HepG2 (cell line): ENCODE measurements around the gene DCPS. TPM values are rescaled to one million over a fixed set of nuclear protein-coding genes. Genes with fewer than 3 reads are reported as not detected.
A peak's percentile ranks its signal among the peaks of the same experiment; 100 is the strongest.

Experiments
- ARHGAP35 ChIP-seq: sonication (generic); formaldehyde crosslinking; IDR thresholded peaks from 2 replicates; pipeline ENCODE4 v1.9.0; 2022; ENCODE audit warnings: mild to moderate bottlenecking, inconsistent platforms, moderate library complexity, missing genetic modification reagents, borderline replicate concordance
- ARNT ChIP-seq: fragments of 450-650 bp; IDR thresholded peaks from 2 replicates; pipeline ENCODE4 v1.6.1; 2017
- ATF2 ChIP-seq: sonication (generic); formaldehyde crosslinking; IDR thresholded peaks from 2 replicates; pipeline ENCODE4 v1.4.0; 2020; ENCODE audit warnings: missing genetic modification reagents
- ATF7 ChIP-seq, 2 experiments: fragments of 450-650 bp in 1 of 2; sonication (generic) in 1 of 2; formaldehyde crosslinking in 1 of 2; IDR thresholded peaks; 2 replicates each; pipeline versions ENCODE4 v1.4.0 to v1.6.1; 2016 to 2020; ENCODE audit warnings: antibody characterized with exemption in 1 of 2, mild to moderate bottlenecking in 1 of 2, missing genetic modification reagents in 1 of 2
- BORCS8-MEF2B ChIP-seq: sonication (generic); formaldehyde crosslinking; IDR thresholded peaks from 2 replicates; pipeline ENCODE4 v1.8.0; 2022; ENCODE audit warnings: mild to moderate bottlenecking, missing genetic modification reagents
- CC2D1A ChIP-seq: sonication (generic); formaldehyde crosslinking; IDR thresholded peaks from 2 replicates; pipeline ENCODE4 v1.8.1; 2023; ENCODE audit warnings: mild to moderate bottlenecking, missing genetic modification reagents
- FOXA3 ChIP-seq: IDR thresholded peaks from 2 replicates; pipeline ENCODE4 v1.6.1; 2016; ENCODE audit warnings: missing genetic modification reagents, missing compliant biosample characterization
- KLF13 ChIP-seq: sonication (generic); formaldehyde crosslinking; IDR thresholded peaks from 2 replicates; pipeline ENCODE4 v1.4.0; 2020; ENCODE audit warnings: mild to moderate bottlenecking, missing genetic modification reagents
- NKX3-1 ChIP-seq: sonication (generic); formaldehyde crosslinking; IDR thresholded peaks from 2 replicates; pipeline ENCODE4 v1.5.0; 2020; ENCODE audit warnings: missing genetic modification reagents
- NR2C2 ChIP-seq: sonication (generic); formaldehyde crosslinking; IDR thresholded peaks from 2 replicates; pipeline ENCODE4 v1.4.0; 2020; ENCODE audit warnings: missing genetic modification reagents, mild to moderate bottlenecking, moderate library complexity, borderline replicate concordance
- PHB2 ChIP-seq: fragments of 450-650 bp; IDR thresholded peaks from 2 replicates; pipeline ENCODE4 v1.6.1; 2018; ENCODE audit not compliant: partially characterized antibody
- PPARG ChIP-seq: conservative IDR thresholded peaks from 2 replicates; pipeline ENCODE4 v1.6.1; 2016; ENCODE audit warnings: missing biosample characterization, missing genetic modification reagents
- RFX3 ChIP-seq: IDR thresholded peaks from 2 replicates; pipeline ENCODE4 v1.6.1; 2016; ENCODE audit warnings: missing biosample characterization, missing genetic modification reagents
- RXRA ChIP-seq: sonication (generic); formaldehyde crosslinking; IDR thresholded peaks from 2 replicates; pipeline ENCODE4 v1.5.1; 2020; ENCODE audit warnings: missing genetic modification reagents
- ZC3H4 ChIP-seq: sonication (generic); formaldehyde crosslinking; IDR thresholded peaks from 2 replicates; pipeline ENCODE4 v1.4.0; 2020; ENCODE audit warnings: missing genetic modification reagents, borderline replicate concordance
- ZKSCAN1 ChIP-seq: fragments of 150-350 bp; IDR thresholded peaks from 2 replicates; pipeline ENCODE4 v1.6.1; 2014; ENCODE audit warnings: low read length
- ZNF431 ChIP-seq: sonication (generic); formaldehyde crosslinking; IDR thresholded peaks from 2 replicates; pipeline ENCODE4 v1.9.0; 2022; ENCODE audit warnings: missing genetic modification reagents, low read depth, mild to moderate bottlenecking, borderline replicate concordance
- ZNF451 ChIP-seq: sonication (generic); formaldehyde crosslinking; IDR thresholded peaks from 2 replicates; pipeline ENCODE4 v1.5.0; 2020; ENCODE audit warnings: mild to moderate bottlenecking, missing genetic modification reagents
- ZNF569 ChIP-seq: sonication (generic); formaldehyde crosslinking; IDR thresholded peaks from 2 replicates; pipeline ENCODE4 v1.5.0; 2020; ENCODE audit warnings: mild to moderate bottlenecking, missing genetic modification reagents, moderate library complexity, borderline replicate concordance
- ZNF577 ChIP-seq: sonication (generic); formaldehyde crosslinking; IDR thresholded peaks from 2 replicates; pipeline ENCODE4 v1.4.0; 2020; ENCODE audit warnings: mild to moderate bottlenecking, low read depth, missing genetic modification reagents, borderline replicate concordance
- ZNF672 ChIP-seq: sonication (generic); formaldehyde crosslinking; IDR thresholded peaks from 2 replicates; pipeline ENCODE4 v1.8.1; 2022; ENCODE audit warnings: missing genetic modification reagents
- ZNF747 ChIP-seq: sonication (generic); formaldehyde crosslinking; IDR thresholded peaks from 2 replicates; pipeline ENCODE4 v1.8.1; 2023; ENCODE audit warnings: missing genetic modification reagents, mild to moderate bottlenecking, borderline replicate concordance
- polyA plus RNA-seq, 8 experiments: library from polyadenylated mRNA; depleted of rRNA in 3 of 8; stranded (reverse) in 7 of 8; unstranded in 1 of 8; fragments of >200 nt; fragmentation: Illumina TruSeq in 4 of 8; extraction: Trizol in 4 of 8; gene quantifications; 2 replicates each; pipeline versions ENCODE4 v1.2.1 to v1.2.3, GENCODE V29; 2011 to 2016; ENCODE audit warnings: low read depth in 4 of 8, missing spikeins in 1 of 8, mixed read lengths in 1 of 8; ENCODE audit not compliant: insufficient read depth in 1 of 8
- total RNA-seq, 5 experiments: library from RNA; depleted of rRNA; stranded (reverse); fragments of >200 nt; fragmentation: Illumina TruSeq; extraction: Trizol; gene quantifications; 2 replicates each; pipeline ENCODE4 v1.2.3, GENCODE V29; 2016; ENCODE audit warnings: low read depth in 1 of 5
- TF ChIP-seq, protein P1 (sequence below): IDR thresholded peaks from 2 replicates; pipeline ENCODE4 v1.6.1; 2018; ENCODE audit warnings: missing genetic modification reagents
- TF ChIP-seq, protein P2 (sequence below): sonication (generic); formaldehyde crosslinking; IDR thresholded peaks from 2 replicates; pipeline ENCODE4 v1.8.1; 2022; ENCODE audit warnings: mild to moderate bottlenecking, missing genetic modification reagents
- TF ChIP-seq, protein P3 (sequence below): sonication (generic); formaldehyde crosslinking; IDR thresholded peaks from 2 replicates; pipeline ENCODE4 v1.4.0; 2020; ENCODE audit warnings: mild to moderate bottlenecking, missing genetic modification reagents

Gene DCPS
- total and polyA plus RNA-seq, 2 of the 13 experiments (the other 11 are each of a cell fraction or from before 2014, with no cell fraction given) = 21.9 to 22.5 TPM

DNA sequence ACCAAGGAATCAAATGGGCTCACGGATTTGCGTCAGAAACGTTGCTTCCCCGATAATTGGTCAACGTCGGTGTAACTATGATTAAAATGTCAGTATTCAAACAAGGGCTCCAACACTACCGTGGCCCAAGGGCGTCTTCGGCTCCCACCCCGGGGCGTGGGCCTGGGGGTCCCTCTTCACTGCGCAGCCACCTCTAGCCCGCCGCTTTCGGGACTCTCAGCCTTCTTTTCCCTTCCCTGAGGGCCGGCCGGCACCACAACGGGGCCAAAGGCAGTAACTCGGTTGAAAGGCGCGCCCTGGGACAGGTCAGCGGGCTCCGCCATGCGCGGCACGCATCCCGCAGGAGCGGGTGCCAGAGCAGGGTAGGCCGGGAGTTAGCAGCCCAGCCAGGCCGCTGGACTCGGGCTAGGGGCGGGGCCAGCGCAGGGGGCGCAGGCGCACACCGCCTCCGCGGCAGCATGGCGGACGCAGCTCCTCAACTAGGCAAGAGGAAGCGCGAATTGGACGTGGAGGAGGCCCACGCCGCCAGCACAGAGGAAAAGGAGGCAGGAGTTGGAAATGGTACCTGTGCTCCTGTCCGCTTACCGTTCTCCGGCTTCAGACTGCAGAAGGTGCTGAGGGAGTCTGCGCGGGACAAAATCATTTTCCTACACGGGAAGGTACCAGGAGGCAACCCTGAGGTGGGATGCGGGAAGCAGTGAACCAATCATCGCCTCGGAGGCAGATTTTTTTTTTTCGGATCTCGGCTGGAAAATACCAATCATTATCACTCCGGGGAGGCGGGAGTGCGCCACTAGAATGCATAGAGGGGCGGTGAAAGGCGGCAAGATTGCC is at the start of gene DCPS (continued):
- TF ChIP-seq ZC3H4 (CRISPR knock-in tag) = 0 out of 2 replicates have a peak, but pooled peaks have one; percentile 62
- peak; percentile 92 for TF ChIP-seq ARHGAP35 (CRISPR knock-in tag)
- TF ChIP-seq ZNF747 (CRISPR knock-in tag) = 0 out of 2 replicates have a peak, but pooled peaks have one; percentile 25
- peak; percentile 83 for TF ChIP-seq RXRA (CRISPR knock-in tag)
- TF ChIP-seq FOXA3 (CRISPR knock-in tag) = peak; percentile 60; the same call in 1 of the 2 replicates
- TF ChIP-seq PPARG (CRISPR knock-in tag) = peak; percentile 37; the same call in 1 of the 2 replicates
- no peak for TF ChIP-seq ZNF577 (CRISPR knock-in tag)
- TF ChIP-seq NKX3-1 (CRISPR knock-in tag) = peak; percentile 54; the same call in 1 of the 2 replicates
- no peak for TF ChIP-seq KLF13
- TF ChIP-seq, protein P1, sequence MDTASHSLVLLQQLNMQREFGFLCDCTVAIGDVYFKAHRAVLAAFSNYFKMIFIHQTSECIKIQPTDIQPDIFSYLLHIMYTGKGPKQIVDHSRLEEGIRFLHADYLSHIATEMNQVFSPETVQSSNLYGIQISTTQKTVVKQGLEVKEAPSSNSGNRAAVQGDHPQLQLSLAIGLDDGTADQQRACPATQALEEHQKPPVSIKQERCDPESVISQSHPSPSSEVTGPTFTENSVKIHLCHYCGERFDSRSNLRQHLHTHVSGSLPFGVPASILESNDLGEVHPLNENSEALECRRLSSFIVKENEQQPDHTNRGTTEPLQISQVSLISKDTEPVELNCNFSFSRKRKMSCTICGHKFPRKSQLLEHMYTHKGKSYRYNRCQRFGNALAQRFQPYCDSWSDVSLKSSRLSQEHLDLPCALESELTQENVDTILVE (CRISPR knock-in tag) = peak; percentile 32; the same call in 1 of the 2 replicates
- TF ChIP-seq, protein P2, sequence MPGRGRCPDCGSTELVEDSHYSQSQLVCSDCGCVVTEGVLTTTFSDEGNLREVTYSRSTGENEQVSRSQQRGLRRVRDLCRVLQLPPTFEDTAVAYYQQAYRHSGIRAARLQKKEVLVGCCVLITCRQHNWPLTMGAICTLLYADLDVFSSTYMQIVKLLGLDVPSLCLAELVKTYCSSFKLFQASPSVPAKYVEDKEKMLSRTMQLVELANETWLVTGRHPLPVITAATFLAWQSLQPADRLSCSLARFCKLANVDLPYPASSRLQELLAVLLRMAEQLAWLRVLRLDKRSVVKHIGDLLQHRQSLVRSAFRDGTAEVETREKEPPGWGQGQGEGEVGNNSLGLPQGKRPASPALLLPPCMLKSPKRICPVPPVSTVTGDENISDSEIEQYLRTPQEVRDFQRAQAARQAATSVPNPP (CRISPR knock-in tag) = peak; percentile 94
- no peak for TF ChIP-seq RFX3 (CRISPR knock-in tag)
- TF ChIP-seq PHB2 = no peak
- TF ChIP-seq ATF2 (CRISPR knock-in tag) = peak; percentile 77; the same call in 1 of the 2 replicates
- TF ChIP-seq, protein P3, sequence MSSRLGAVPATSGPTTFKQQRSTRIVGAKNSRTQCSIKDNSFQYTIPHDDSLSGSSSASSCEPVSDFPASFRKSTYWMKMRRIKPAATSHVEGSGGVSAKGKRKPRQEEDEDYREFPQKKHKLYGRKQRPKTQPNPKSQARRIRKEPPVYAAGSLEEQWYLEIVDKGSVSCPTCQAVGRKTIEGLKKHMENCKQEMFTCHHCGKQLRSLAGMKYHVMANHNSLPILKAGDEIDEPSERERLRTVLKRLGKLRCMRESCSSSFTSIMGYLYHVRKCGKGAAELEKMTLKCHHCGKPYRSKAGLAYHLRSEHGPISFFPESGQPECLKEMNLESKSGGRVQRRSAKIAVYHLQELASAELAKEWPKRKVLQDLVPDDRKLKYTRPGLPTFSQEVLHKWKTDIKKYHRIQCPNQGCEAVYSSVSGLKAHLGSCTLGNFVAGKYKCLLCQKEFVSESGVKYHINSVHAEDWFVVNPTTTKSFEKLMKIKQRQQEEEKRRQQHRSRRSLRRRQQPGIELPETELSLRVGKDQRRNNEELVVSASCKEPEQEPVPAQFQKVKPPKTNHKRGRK (CRISPR knock-in tag) = 0 out of 2 replicates have a peak, but pooled peaks have one; percentile 65
- peak; percentile 47; the same call in 1 of the 2 replicates for TF ChIP-seq ZNF431 (CRISPR knock-in tag)
- TF ChIP-seq BORCS8-MEF2B (CRISPR knock-in tag) = peak; percentile 93
- TF ChIP-seq NR2C2 (CRISPR knock-in tag) = peak; percentile 69
- no peak for TF ChIP-seq ATF7 (IDR thresholded peaks at IDR 0.05)
- peak; percentile 56; the same call in 1 of the 2 replicates for TF ChIP-seq ATF7 (CRISPR knock-in tag; IDR thresholded peaks at IDR 0.05)
- no peak for TF ChIP-seq ZKSCAN1
- TF ChIP-seq ZNF451 (CRISPR knock-in tag) = peak; percentile 81
- no peak for TF ChIP-seq ARNT
- TF ChIP-seq ZNF569 (CRISPR knock-in tag) = peak; percentile 71; the same call in 1 of the 2 replicates
- TF ChIP-seq ZNF672 = no peak
- no peak for TF ChIP-seq CC2D1A (CRISPR knock-in tag)
